Neural cell (in vitro differentiated cells): ENCODE measurements around the gene CIAO1. TPM values are rescaled to one million over a fixed set of nuclear protein-coding genes. Genes with fewer than 3 reads are reported as not detected.

ENCODE experiments used
- H2AFZ ChIP-seq: fragments of 200-600, 300-800 bp; sonication (generic), shearing (Covaris generic); 2 replicates; pipeline ENCODE4 v1.6.0; 2014; ENCODE audit warnings: low read depth, mild to moderate bottlenecking, antibody characterized with exemption, low read length, moderate library complexity
- H3F3A ChIP-seq: fragments of 200-600 bp; shearing (Covaris generic); 2 replicates; pipeline ENCODE4 v1.6.1; 2016; ENCODE audit warnings: mild to moderate bottlenecking, moderate library complexity, mixed read lengths, antibody characterized with exemption, low read length; ENCODE audit not compliant: insufficient read depth, poor library complexity, severe bottlenecking
- H3K27ac ChIP-seq: fragments of 200-600, 300-800 bp; sonication (generic), shearing (Covaris generic); 2 replicates; pipeline ENCODE4 v1.5.1; 2014; ENCODE audit warnings: mild to moderate bottlenecking, low read length, moderate library complexity
- H3K27me3 ChIP-seq: fragments of 300-800, 200-600 bp; sonication (generic), shearing (Covaris generic); 2 replicates; pipeline ENCODE4 v1.6.0; 2014; ENCODE audit warnings: mild to moderate bottlenecking, low read depth, low read length, moderate library complexity; ENCODE audit not compliant: insufficient read depth
- H3K36me3 ChIP-seq: fragments of 300-800, 200-600 bp; sonication (generic), shearing (Covaris generic); 2 replicates; pipeline ENCODE4 v1.5.1; 2014; ENCODE audit warnings: mild to moderate bottlenecking, antibody characterized with exemption, low read length, moderate library complexity; ENCODE audit not compliant: insufficient read depth
- H3K4me2 ChIP-seq: fragments of 300-800, 200-600 bp; sonication (generic), shearing (Covaris generic); 2 replicates; pipeline ENCODE4 v1.6.0; 2014; ENCODE audit warnings: mild to moderate bottlenecking, low read length
- H3K4me3 ChIP-seq: fragments of 300-800, 200-600 bp; sonication (generic), shearing (Covaris generic); 2 replicates; pipeline ENCODE4 v1.5.1; 2014; ENCODE audit warnings: mild to moderate bottlenecking, low read length, moderate library complexity
- H3K79me2 ChIP-seq: fragments of 200-600 bp; shearing (Covaris generic); replicated peaks from 2 replicates; pipeline ENCODE4 v1.6.0; 2014; ENCODE audit warnings: mild to moderate bottlenecking, low read length, moderate library complexity; ENCODE audit not compliant: insufficient read depth
- H3K9ac ChIP-seq: fragments of 300-800, 200-600 bp; sonication (generic), shearing (Covaris generic); 2 replicates; pipeline ENCODE4 v1.6.1; 2016; ENCODE audit warnings: mild to moderate bottlenecking, low read length, mixed read lengths
- H3K9me2 ChIP-seq: fragments of 200-600 bp; shearing (Covaris generic); 2 replicates; pipeline ENCODE4 v1.6.1; 2016; ENCODE audit warnings: mild to moderate bottlenecking, low read length, mixed read lengths; ENCODE audit not compliant: insufficient read depth
- H3K9me3 ChIP-seq: fragments of 200-600, 300-800 bp; sonication (generic), shearing (Covaris generic); 2 replicates; pipeline ENCODE4 v1.6.1; 2016; ENCODE audit warnings: mild to moderate bottlenecking, mixed run types, low read length, moderate library complexity, mixed read lengths
- H4K20me1 ChIP-seq: fragments of 200-600 bp; shearing (Covaris generic); 2 replicates; pipeline ENCODE4 v1.6.1; 2016; ENCODE audit warnings: mild to moderate bottlenecking, mixed run types; ENCODE audit not compliant: insufficient read depth
- EP300 ChIP-seq: fragments of 450-650 bp; conservative IDR thresholded peaks from 2 replicates; pipeline ENCODE4 v1.6.1; 2014; ENCODE audit warnings: antibody characterized with exemption, mild to moderate bottlenecking, moderate library complexity; ENCODE audit not compliant: poor library complexity, severe bottlenecking
- EZH2 ChIP-seq: fragments of 200-600, 300-800 bp; shearing (Covaris generic), sonication (generic); IDR thresholded peaks from 2 replicates; pipeline ENCODE4 v1.6.1; 2014; ENCODE audit warnings: antibody characterized with exemption, low read length, borderline replicate concordance, mild to moderate bottlenecking; ENCODE audit not compliant: insufficient read depth, poor library complexity, severe bottlenecking
- MXI1 ChIP-seq: fragments of 450-650 bp; conservative IDR thresholded peaks from 2 replicates; pipeline ENCODE4 v1.6.1; 2014; ENCODE audit warnings: antibody characterized with exemption, mild to moderate bottlenecking; ENCODE audit not compliant: poor library complexity, severe bottlenecking
- POLR2AphosphoS5 ChIP-seq: IDR thresholded peaks from 2 replicates; pipeline ENCODE4 v1.6.1; 2012
- RAD21 ChIP-seq: fragments of 450-650 bp; conservative IDR thresholded peaks from 2 replicates; pipeline ENCODE4 v1.6.1; 2014; ENCODE audit warnings: antibody characterized with exemption, mild to moderate bottlenecking, moderate library complexity
- SMC3 ChIP-seq: fragments of 450-650 bp; conservative IDR thresholded peaks from 2 replicates; pipeline ENCODE4 v1.6.1; 2014; ENCODE audit warnings: antibody characterized with exemption, mild to moderate bottlenecking, moderate library complexity; ENCODE audit not compliant: poor library complexity
- TAF1 ChIP-seq: IDR thresholded peaks from 2 replicates; pipeline ENCODE4 v1.6.1; 2012; ENCODE audit warnings: low read depth
- polyA plus RNA-seq: library from polyadenylated mRNA; depleted of rRNA; stranded (reverse); fragments of >200 nt; gene quantifications from 2 replicates; pipeline ENCODE4 v1.2.3, GENCODE V29; 2014
- TF ChIP-seq, protein P1 (sequence below): fragments of 450-650 bp; IDR thresholded peaks from 2 replicates; pipeline ENCODE4 v1.5.1; 2014; ENCODE audit warnings: antibody characterized with exemption, mild to moderate bottlenecking, moderate library complexity; ENCODE audit not compliant: poor library complexity, severe bottlenecking
- TF ChIP-seq, protein P2 (sequence below): IDR thresholded peaks from 2 replicates; pipeline ENCODE4 v1.6.1; 2012; ENCODE audit warnings: borderline replicate concordance

Gene CIAO1
- polyA plus RNA-seq, 1 donor from 2014 or later: 182 TPM

DNA sequence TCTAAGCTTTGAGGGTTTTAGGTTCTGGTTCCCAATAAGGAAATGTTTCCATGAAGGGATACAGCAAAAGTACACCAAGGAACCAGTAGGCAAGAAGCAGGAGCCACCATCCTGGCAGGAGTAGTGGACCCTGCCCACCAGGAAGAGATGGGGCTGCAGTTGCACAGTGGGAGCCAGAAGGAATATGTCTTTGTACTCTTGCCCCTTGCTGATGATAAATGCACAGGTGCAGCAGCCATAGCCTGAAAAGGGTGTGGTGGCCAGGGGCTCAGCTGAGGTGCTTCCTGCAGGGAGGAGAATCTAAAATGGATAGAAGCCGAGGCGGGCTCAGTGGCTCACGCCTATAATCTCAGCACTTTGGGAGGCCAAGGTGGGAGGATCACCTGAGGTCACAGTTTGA lies 27.8 kb upstream of the CIAO1 start:
- Histone ChIP-seq H3F3A (no peaks in the 10 kb centered on the region), H4K20me1 (no peaks in the 10 kb centered on the region), H3K9me3 (no peaks in the 10 kb centered on the region), H3K4me3 (no peak overlapping the region), H3K9me2 (no peaks in the 10 kb centered on the region), H3K36me3 (no peaks in the 10 kb centered on the region), H3K9ac (no peak overlapping the region), H3K79me2 (no peaks in the 10 kb centered on the region), H3K4me2 (no peak overlapping the region), H3K27me3 (no peaks in the 10 kb centered on the region), H3K27ac (no peak overlapping the region), H2AFZ (no peak overlapping the region)
- TF ChIP-seq RAD21 (no peak), POLR2AphosphoS5 (no peak), TAF1 (no peak), MXI1 (no peak), SMC3 (no peak), EZH2 (no peak), EP300 (no peak)
- TF ChIP-seq, protein P1, sequence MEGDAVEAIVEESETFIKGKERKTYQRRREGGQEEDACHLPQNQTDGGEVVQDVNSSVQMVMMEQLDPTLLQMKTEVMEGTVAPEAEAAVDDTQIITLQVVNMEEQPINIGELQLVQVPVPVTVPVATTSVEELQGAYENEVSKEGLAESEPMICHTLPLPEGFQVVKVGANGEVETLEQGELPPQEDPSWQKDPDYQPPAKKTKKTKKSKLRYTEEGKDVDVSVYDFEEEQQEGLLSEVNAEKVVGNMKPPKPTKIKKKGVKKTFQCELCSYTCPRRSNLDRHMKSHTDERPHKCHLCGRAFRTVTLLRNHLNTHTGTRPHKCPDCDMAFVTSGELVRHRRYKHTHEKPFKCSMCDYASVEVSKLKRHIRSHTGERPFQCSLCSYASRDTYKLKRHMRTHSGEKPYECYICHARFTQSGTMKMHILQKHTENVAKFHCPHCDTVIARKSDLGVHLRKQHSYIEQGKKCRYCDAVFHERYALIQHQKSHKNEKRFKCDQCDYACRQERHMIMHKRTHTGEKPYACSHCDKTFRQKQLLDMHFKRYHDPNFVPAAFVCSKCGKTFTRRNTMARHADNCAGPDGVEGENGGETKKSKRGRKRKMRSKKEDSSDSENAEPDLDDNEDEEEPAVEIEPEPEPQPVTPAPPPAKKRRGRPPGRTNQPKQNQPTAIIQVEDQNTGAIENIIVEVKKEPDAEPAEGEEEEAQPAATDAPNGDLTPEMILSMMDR: no peak
- TF ChIP-seq, protein P2, sequence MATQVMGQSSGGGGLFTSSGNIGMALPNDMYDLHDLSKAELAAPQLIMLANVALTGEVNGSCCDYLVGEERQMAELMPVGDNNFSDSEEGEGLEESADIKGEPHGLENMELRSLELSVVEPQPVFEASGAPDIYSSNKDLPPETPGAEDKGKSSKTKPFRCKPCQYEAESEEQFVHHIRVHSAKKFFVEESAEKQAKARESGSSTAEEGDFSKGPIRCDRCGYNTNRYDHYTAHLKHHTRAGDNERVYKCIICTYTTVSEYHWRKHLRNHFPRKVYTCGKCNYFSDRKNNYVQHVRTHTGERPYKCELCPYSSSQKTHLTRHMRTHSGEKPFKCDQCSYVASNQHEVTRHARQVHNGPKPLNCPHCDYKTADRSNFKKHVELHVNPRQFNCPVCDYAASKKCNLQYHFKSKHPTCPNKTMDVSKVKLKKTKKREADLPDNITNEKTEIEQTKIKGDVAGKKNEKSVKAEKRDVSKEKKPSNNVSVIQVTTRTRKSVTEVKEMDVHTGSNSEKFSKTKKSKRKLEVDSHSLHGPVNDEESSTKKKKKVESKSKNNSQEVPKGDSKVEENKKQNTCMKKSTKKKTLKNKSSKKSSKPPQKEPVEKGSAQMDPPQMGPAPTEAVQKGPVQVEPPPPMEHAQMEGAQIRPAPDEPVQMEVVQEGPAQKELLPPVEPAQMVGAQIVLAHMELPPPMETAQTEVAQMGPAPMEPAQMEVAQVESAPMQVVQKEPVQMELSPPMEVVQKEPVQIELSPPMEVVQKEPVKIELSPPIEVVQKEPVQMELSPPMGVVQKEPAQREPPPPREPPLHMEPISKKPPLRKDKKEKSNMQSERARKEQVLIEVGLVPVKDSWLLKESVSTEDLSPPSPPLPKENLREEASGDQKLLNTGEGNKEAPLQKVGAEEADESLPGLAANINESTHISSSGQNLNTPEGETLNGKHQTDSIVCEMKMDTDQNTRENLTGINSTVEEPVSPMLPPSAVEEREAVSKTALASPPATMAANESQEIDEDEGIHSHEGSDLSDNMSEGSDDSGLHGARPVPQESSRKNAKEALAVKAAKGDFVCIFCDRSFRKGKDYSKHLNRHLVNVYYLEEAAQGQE: no peak

DNA sequence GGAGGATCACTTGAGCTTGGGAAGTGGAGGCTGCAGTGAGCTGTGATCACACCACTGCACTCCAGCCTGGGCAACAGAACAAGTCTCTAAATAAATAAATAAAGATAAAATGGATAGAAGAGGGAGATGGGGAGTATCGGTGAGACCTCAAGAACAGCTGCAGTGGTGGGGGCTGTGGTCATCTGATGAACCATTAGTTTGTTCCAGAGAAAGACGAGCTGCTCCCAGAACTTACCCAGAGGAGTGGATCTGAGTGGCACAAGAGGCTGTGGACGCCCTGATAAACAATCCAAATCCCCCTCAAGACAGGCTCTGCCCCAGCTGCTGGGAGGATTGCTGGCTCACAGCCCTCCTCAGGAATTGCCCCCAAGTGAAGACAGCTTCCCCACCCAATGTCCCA lies 26.9 kb upstream of the CIAO1 start:
- Histone ChIP-seq H3F3A (no peaks in the 10 kb centered on the region), H3K4me2 (no peak overlapping the region), H3K4me3 (no peak overlapping the region), H4K20me1 (no peaks in the 10 kb centered on the region), H3K36me3 (no peaks in the 10 kb centered on the region), H3K9me3 (no peaks in the 10 kb centered on the region), H2AFZ (no peak overlapping the region), H3K79me2 (no peaks in the 10 kb centered on the region), H3K27ac (no peak overlapping the region), H3K9me2 (no peaks in the 10 kb centered on the region), H3K9ac (no peak overlapping the region), H3K27me3 (no peaks in the 10 kb centered on the region)
- TF ChIP-seq SMC3 (no peak), EZH2 (no peak), TAF1 (no peak), RAD21 (no peak), POLR2AphosphoS5 (no peak), EP300 (no peak), MXI1 (no peak)
- TF ChIP-seq, protein P1: no peak
- TF ChIP-seq, protein P2: no peak
